WTC11 (cell line): ENCODE results near the gene CDH11. TPM values are rescaled to one million over a fixed set of nuclear protein-coding genes. Genes with fewer than 3 reads are reported as not detected.

Source experiments
- ATF1 ChIP-seq: sonication (generic); formaldehyde crosslinking; IDR thresholded peaks from 2 replicates; pipeline ENCODE4 v1.8.1; 2023; ENCODE audit warnings: mild to moderate bottlenecking, moderate library complexity, missing genetic modification reagents
- ELF4 ChIP-seq: sonication (generic); formaldehyde crosslinking; IDR thresholded peaks from 2 replicates; pipeline ENCODE4 v1.8.1; 2022; ENCODE audit warnings: low read depth, mild to moderate bottlenecking, moderate library complexity, missing genetic modification reagents
- ESRRA ChIP-seq: sonication (generic); formaldehyde crosslinking; IDR thresholded peaks from 2 replicates; pipeline ENCODE4 v1.8.1; 2022; ENCODE audit warnings: mild to moderate bottlenecking, missing genetic modification reagents, borderline replicate concordance
- FOXK1 ChIP-seq: sonication (generic); formaldehyde crosslinking; IDR thresholded peaks from 2 replicates; pipeline ENCODE4 v1.8.0; 2022; ENCODE audit warnings: mild to moderate bottlenecking, moderate library complexity, missing genetic modification reagents
- GTF2I ChIP-seq: fragments of 250-450 bp; sonication (Bioruptor Pico); conservative IDR thresholded peaks from 2 replicates; pipeline ENCODE4 v1.4.0; 2021; ENCODE audit warnings: mild to moderate bottlenecking
- NR3C1 ChIP-seq: sonication (generic); formaldehyde crosslinking; conservative IDR thresholded peaks from 2 replicates; pipeline ENCODE4 v1.8.1; 2023; ENCODE audit warnings: low read depth, mild to moderate bottlenecking, missing genetic modification reagents
- SP1 ChIP-seq: sonication (generic); formaldehyde crosslinking; conservative IDR thresholded peaks from 2 replicates; pipeline ENCODE4 v1.8.1; 2022; ENCODE audit warnings: missing genetic modification reagents
- ZNF317 ChIP-seq: sonication (generic); formaldehyde crosslinking; IDR thresholded peaks from 2 replicates; pipeline ENCODE4 v1.8.1; 2023; ENCODE audit warnings: low read depth, mild to moderate bottlenecking, moderate library complexity, missing genetic modification reagents, borderline replicate concordance
- total RNA-seq: library from RNA; stranded (reverse); gene quantifications from 3 replicates; pipeline ENCODE4 v1.2.3, GENCODE V29; 2021
- TF ChIP-seq, protein P1 (sequence below): sonication (generic); formaldehyde crosslinking; IDR thresholded peaks from 2 replicates; pipeline ENCODE4 v1.8.1; 2023; ENCODE audit warnings: mild to moderate bottlenecking, moderate library complexity, missing genetic modification reagents

Gene CDH11
- total RNA-seq, 1 experiment from 2014 or later: 11.6 TPM

DNA sequence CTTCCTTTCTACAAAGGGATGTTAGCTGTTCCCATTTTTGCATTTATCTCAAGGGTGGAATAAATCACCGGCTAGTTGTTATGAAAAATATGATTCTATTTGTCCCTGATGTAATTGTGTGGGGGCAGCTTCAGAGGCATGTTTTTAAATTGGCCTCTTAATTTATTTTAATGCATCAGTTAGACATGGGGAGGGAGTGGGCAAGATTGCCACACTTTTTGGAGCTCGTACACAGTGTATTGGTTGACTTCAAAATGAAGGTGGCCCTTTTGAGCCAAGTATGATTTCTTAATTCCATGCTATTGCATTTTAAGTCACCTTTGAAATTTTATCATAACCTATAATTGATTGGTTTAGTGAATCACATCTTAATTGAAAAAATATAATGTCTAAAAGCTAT is 223.7 kb downstream of the CDH11 start (continued):
- TF ChIP-seq, protein P1, sequence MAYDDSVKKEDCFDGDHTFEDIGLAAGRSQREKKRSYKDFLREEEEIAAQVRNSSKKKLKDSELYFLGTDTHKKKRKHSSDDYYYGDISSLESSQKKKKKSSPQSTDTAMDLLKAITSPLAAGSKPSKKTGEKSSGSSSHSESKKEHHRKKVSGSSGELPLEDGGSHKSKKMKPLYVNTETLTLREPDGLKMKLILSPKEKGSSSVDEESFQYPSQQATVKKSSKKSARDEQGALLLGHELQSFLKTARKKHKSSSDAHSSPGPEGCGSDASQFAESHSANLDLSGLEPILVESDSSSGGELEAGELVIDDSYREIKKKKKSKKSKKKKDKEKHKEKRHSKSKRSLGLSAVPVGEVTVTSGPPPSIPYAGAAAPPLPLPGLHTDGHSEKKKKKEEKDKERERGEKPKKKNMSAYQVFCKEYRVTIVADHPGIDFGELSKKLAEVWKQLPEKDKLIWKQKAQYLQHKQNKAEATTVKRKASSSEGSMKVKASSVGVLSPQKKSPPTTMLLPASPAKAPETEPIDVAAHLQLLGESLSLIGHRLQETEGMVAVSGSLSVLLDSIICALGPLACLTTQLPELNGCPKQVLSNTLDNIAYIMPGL: no peak
- TF ChIP-seq GTF2I (CRISPR knock-in tag): no peak
- TF ChIP-seq ESRRA (CRISPR knock-in tag): no peak
- TF ChIP-seq SP1 (CRISPR knock-in tag): no peak
- TF ChIP-seq ATF1: no peak
- no peak for TF ChIP-seq FOXK1 (CRISPR knock-in tag)
- no peak for TF ChIP-seq ZNF317 (CRISPR knock-in tag)
- TF ChIP-seq NR3C1 (CRISPR knock-in tag): no peak
- no peak for TF ChIP-seq ELF4
- TF ChIP-seq, all 79 proteins: peak for 0
